DMS53 treated with DMSO at 0.1 percent for 48 hours (cell line): ENCODE results near the gene CABP1.
"Not testable (repeated sequence)": the region's sequence is repeated elsewhere in the genome, so short reads cannot be mapped to it uniquely, and the experiment has no call there.

Experiments
- DNase-seq: peaks from one replicate; lab custom pipeline; 2025; ENCODE audit not compliant: unreplicated experiment; lab: John Stamatoyannopoulos, UW

The CABP1 gene

GRCh38 chr12:120639771-120640721, at the start of gene CABP1:
Gene CABP1, plus strand, starts transcription at chr12:120640626. Its CDS starts 60 bp downstream, at chr12:120640686.
- DNase-seq, result no peak

- no peak for DNase-seq
Observed at GRCh38 chr12:120590741-120591407, 49.6 kb upstream of the CABP1 start.

- no peak for DNase-seq
Observed at GRCh38 chr12:120592121-120593049, 48.0 kb upstream of the CABP1 start.

- DNase-seq, result no peak
Observed at GRCh38 chr12:120596901-120597300, 43.5 kb upstream of the CABP1 start.

- no peak for DNase-seq
Observed at GRCh38 chr12:120597861-120598260, 42.6 kb upstream of the CABP1 start.

- peak; percentile 23 for DNase-seq
Observed at GRCh38 chr12:120598674-120599463, 41.6 kb upstream of the CABP1 start.

GRCh38 chr12:120599672-120600552, 40.5 kb upstream of the CABP1 start:
- DNase-seq, result no peak

GRCh38 chr12:120602416-120602815, 38.0 kb upstream of the CABP1 start:
- DNase-seq, result not testable (repeated sequence)

GRCh38 chr12:120610560-120610959, 29.9 kb upstream of the CABP1 start:
- DNase-seq, result no peak

GRCh38 chr12:120611534-120611933, 28.9 kb upstream of the CABP1 start:
- not testable (repeated sequence) for DNase-seq

GRCh38 chr12:120614848-120615247, 25.6 kb upstream of the CABP1 start:
- no peak for DNase-seq

- not testable (repeated sequence) for DNase-seq
Observed at GRCh38 chr12:120617193-120617592, 23.2 kb upstream of the CABP1 start.

GRCh38 chr12:120617767-120618166, 22.7 kb upstream of the CABP1 start:
- DNase-seq, result not testable (repeated sequence)

- DNase-seq, result no peak
Observed at GRCh38 chr12:120618954-120619615, 21.3 kb upstream of the CABP1 start.

- no peak for DNase-seq
Observed at GRCh38 chr12:120620624-120621023, 19.8 kb upstream of the CABP1 start.

GRCh38 chr12:120625557-120626419, 14.6 kb upstream of the CABP1 start:
- no peak for DNase-seq

GRCh38 chr12:120628919-120629318, 11.5 kb upstream of the CABP1 start:
- no peak for DNase-seq
